ENCODE measurements around the gene ANKRD45. TPM values are rescaled to one million over a fixed set of nuclear protein-coding genes. Genes with fewer than 3 reads are reported as not detected.

The ANKRD45 gene
- total and polyA plus RNA-seq, 9 donors, result 0.21 to 0.69 (median 0.48) TPM

Other genes starting within 250 kb of the ANKRD45 start
- 370 TPM for gene PRDX6, start 192.5 kb downstream of the ANKRD45 start, total RNA-seq
- 100 to 1,000 TPM; 511 to 753 (median 550) TPM for gene PRDX6, start 192.5 kb downstream of the ANKRD45 start, polyA plus RNA-seq (ENCODE audit: insufficient read depth in 1 of 8, insufficient read length in 8 of 8, low replicate concordance in 1 of 8)
- gene SLC9C2, start 66.8 kb downstream of the ANKRD45 start, total RNA-seq, result not detected
- gene SLC9C2, start 66.8 kb downstream of the ANKRD45 start, polyA plus RNA-seq (ENCODE audit: insufficient read depth in 1 of 8, insufficient read length in 8 of 8, low replicate concordance in 1 of 8), result under 1 TPM in 2 of 8 donors, not detected in 6; 0.36 to 0.44 TPM
- gene TEX50, start 34.5 kb downstream of the ANKRD45 start, total RNA-seq, result not detected
- gene TEX50, start 34.5 kb downstream of the ANKRD45 start, polyA plus RNA-seq (ENCODE audit: insufficient read depth in 1 of 8, insufficient read length in 8 of 8, low replicate concordance in 1 of 8), result not detected
- gene KLHL20, start 45.1 kb upstream of the ANKRD45 start, total RNA-seq, result 21.2 TPM
- gene KLHL20, start 45.1 kb upstream of the ANKRD45 start, polyA plus RNA-seq (ENCODE audit: insufficient read depth in 1 of 8, insufficient read length in 8 of 8, low replicate concordance in 1 of 8), result 10 to 100 TPM; 15.4 to 27.8 (median 24.2) TPM
- 10.2 TPM for gene DARS2, start 154.8 kb upstream of the ANKRD45 start, total RNA-seq
- 10 to 100 TPM; 10.3 to 16.7 (median 13.4) TPM for gene DARS2, start 154.8 kb upstream of the ANKRD45 start, polyA plus RNA-seq (ENCODE audit: insufficient read depth in 1 of 8, insufficient read length in 8 of 8, low replicate concordance in 1 of 8)
- gene CENPL, start 155.0 kb upstream of the ANKRD45 start, total RNA-seq, result 12.5 TPM
- 10 to 100 TPM in 4 of 8 donors, 1 to 10 TPM in 4; 7.5 to 12.3 (median 9.5) TPM for gene CENPL, start 155.0 kb upstream of the ANKRD45 start, polyA plus RNA-seq (ENCODE audit: insufficient read depth in 1 of 8, insufficient read length in 8 of 8, low replicate concordance in 1 of 8)
- 916 TPM for gene GAS5, start 198.1 kb upstream of the ANKRD45 start, total RNA-seq
- 100 to 1,000 TPM; 580 to 917 (median 685) TPM for gene GAS5, start 198.1 kb upstream of the ANKRD45 start, polyA plus RNA-seq (ENCODE audit: insufficient read depth in 1 of 8, insufficient read length in 8 of 8, low replicate concordance in 1 of 8)
- gene ZBTB37, start 198.5 kb upstream of the ANKRD45 start, total RNA-seq, result 10.9 TPM
- gene ZBTB37, start 198.5 kb upstream of the ANKRD45 start, polyA plus RNA-seq (ENCODE audit: insufficient read depth in 1 of 8, insufficient read length in 8 of 8, low replicate concordance in 1 of 8), result 1 to 10 TPM; 2.6 to 6.0 (median 4.4) TPM
- 0.13 TPM for gene SERPINC1, start 247.5 kb upstream of the ANKRD45 start, total RNA-seq
- 1 to 10 TPM in 2 of 8 donors, under 1 TPM in 6; 0.06 to 2.7 (median 0.30) TPM for gene SERPINC1, start 247.5 kb upstream of the ANKRD45 start, polyA plus RNA-seq (ENCODE audit: insufficient read depth in 1 of 8, insufficient read length in 8 of 8, low replicate concordance in 1 of 8)